Erythroblast (primary cell): ENCODE measurements around the gene PCDHA11.

Experiments
- GATA1 ChIP-seq: IDR thresholded peaks from 2 replicates; pipeline ENCODE4 v1.6.1; 2011; ENCODE audit warnings: low read depth, mild to moderate bottlenecking, control low read depth, low read length, moderate library complexity
- POLR2A ChIP-seq: IDR thresholded peaks from 2 replicates; pipeline ENCODE4 v1.6.1; 2011; ENCODE audit warnings: mild to moderate bottlenecking, low read length

DNA sequence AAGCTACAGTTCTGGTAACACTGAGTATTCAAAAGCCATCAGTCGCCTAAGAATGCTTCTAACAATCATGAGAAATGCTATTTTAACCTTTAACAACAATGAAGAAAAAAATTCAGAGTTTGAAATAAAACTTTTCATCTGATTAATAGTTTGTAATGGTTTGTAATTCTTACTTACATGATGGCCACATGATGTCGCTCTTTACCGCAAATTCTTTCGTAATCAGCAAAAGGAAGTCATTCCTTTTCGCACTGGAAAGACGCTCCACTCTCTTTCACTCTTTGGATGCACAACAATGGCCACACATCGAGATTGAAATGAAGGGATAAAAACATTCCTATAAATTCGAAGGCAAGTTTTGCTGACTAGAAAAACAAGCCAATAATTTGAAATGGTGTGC is 34.8 kb upstream of the PCDHA11 start, which contains the start of gene PCDHA7:
- no peak for TF ChIP-seq POLR2A
- TF ChIP-seq GATA1 = no peak
